Islet of Langerhans (tissue), 1 donor: ENCODE data around the gene SLC12A6.

Source experiments
- FAIRE-seq: peaks from one replicate; lab custom pipeline; 2011; peaks lifted over from hg19 to GRCh38; lab: Jason Lieb, UNC

SLC12A6 gene

GRCh38 chr15:34185666-34186065, 151.9 kb downstream of the SLC12A6 start:
- FAIRE-seq = no peak

- no peak for FAIRE-seq
These were observed 154.6 kb downstream of the SLC12A6 start for GRCh38 chr15:34182942-34183341.
